WTC11 (cell line): Measurements from ENCODE around the gene CLTB. TPM values are rescaled to one million over a fixed set of nuclear protein-coding genes. Genes with fewer than 3 reads are reported as not detected.

Experiments
- ATF1 ChIP-seq: sonication (generic); formaldehyde crosslinking; IDR thresholded peaks from 2 replicates; pipeline ENCODE4 v1.8.1; 2023; ENCODE audit warnings: mild to moderate bottlenecking, moderate library complexity, missing genetic modification reagents
- CREB1 ChIP-seq: sonication (generic); formaldehyde crosslinking; IDR thresholded peaks from 2 replicates; pipeline ENCODE4 v1.8.0; 2023; ENCODE audit warnings: mild to moderate bottlenecking, missing genetic modification reagents
- ETV6 ChIP-seq: sonication (generic); formaldehyde crosslinking; IDR thresholded peaks from 2 replicates; pipeline ENCODE4 v1.8.1; 2022; ENCODE audit warnings: mild to moderate bottlenecking, missing genetic modification reagents
- FOXK1 ChIP-seq: sonication (generic); formaldehyde crosslinking; IDR thresholded peaks from 2 replicates; pipeline ENCODE4 v1.8.0; 2022; ENCODE audit warnings: mild to moderate bottlenecking, moderate library complexity, missing genetic modification reagents
- HMGA2 ChIP-seq: fragments of 250-450 bp; sonication (Bioruptor Pico); IDR thresholded peaks from 2 replicates; pipeline ENCODE4 v1.4.0; 2021; ENCODE audit warnings: mild to moderate bottlenecking, moderate library complexity
- JAZF1 ChIP-seq: fragments of 250-450 bp; sonication (Bioruptor Pico); IDR thresholded peaks from 2 replicates; pipeline ENCODE4 v1.9.0; 2021; ENCODE audit warnings: moderate library complexity, mild to moderate bottlenecking, inconsistent platforms
- NFE2L1 ChIP-seq: sonication (generic); formaldehyde crosslinking; IDR thresholded peaks from 2 replicates; pipeline ENCODE4 v1.8.1; 2023; ENCODE audit warnings: missing genetic modification reagents
- NR3C1 ChIP-seq: sonication (generic); formaldehyde crosslinking; conservative IDR thresholded peaks from 2 replicates; pipeline ENCODE4 v1.8.1; 2023; ENCODE audit warnings: low read depth, mild to moderate bottlenecking, missing genetic modification reagents
- SMAD3 ChIP-seq: sonication (generic); formaldehyde crosslinking; IDR thresholded peaks from 2 replicates; pipeline ENCODE4 v1.8.0; 2022; ENCODE audit warnings: missing genetic modification reagents, mild to moderate bottlenecking, borderline replicate concordance
- SMAD4 ChIP-seq: sonication (generic); formaldehyde crosslinking; IDR thresholded peaks from 2 replicates; pipeline ENCODE4 v1.8.0; 2022; ENCODE audit warnings: mild to moderate bottlenecking, missing genetic modification reagents
- SOX15 ChIP-seq: fragments of 250-450 bp; sonication (Bioruptor Pico); IDR thresholded peaks from 2 replicates; pipeline ENCODE4 v1.9.0; 2021; ENCODE audit warnings: mild to moderate bottlenecking
- SP1 ChIP-seq: sonication (generic); formaldehyde crosslinking; conservative IDR thresholded peaks from 2 replicates; pipeline ENCODE4 v1.8.1; 2022; ENCODE audit warnings: missing genetic modification reagents
- TEAD1 ChIP-seq: sonication (generic); formaldehyde crosslinking; IDR thresholded peaks from 2 replicates; pipeline ENCODE4 v1.8.0; 2022; ENCODE audit warnings: mild to moderate bottlenecking, missing genetic modification reagents
- ZNF138 ChIP-seq: sonication (generic); formaldehyde crosslinking; conservative IDR thresholded peaks from 2 replicates; pipeline ENCODE4 v1.8.1; 2022; ENCODE audit warnings: mild to moderate bottlenecking, moderate library complexity, missing genetic modification reagents
- ZNF232 ChIP-seq: sonication (generic); formaldehyde crosslinking; IDR thresholded peaks from 2 replicates; pipeline ENCODE4 v1.8.0; 2022; ENCODE audit warnings: mild to moderate bottlenecking, missing genetic modification reagents
- ZNF416 ChIP-seq: fragments of 250-450 bp; sonication (Bioruptor Pico); IDR thresholded peaks from 2 replicates; pipeline ENCODE4 v1.9.0; 2021; ENCODE audit warnings: mild to moderate bottlenecking, inconsistent platforms
- total RNA-seq: library from RNA; stranded (reverse); gene quantifications from 3 replicates; pipeline ENCODE4 v1.2.3, GENCODE V29; 2021
- TF ChIP-seq, protein P1 (sequence below): sonication (generic); formaldehyde crosslinking; IDR thresholded peaks from 2 replicates; pipeline ENCODE4 v1.8.1; 2023; ENCODE audit warnings: mild to moderate bottlenecking, missing genetic modification reagents, borderline replicate concordance
- TF ChIP-seq, protein P2 (sequence below): fragments of 250-450 bp; sonication (Bioruptor Pico); IDR thresholded peaks from 2 replicates; pipeline ENCODE4 v1.9.0; 2021; ENCODE audit warnings: mild to moderate bottlenecking
- TF ChIP-seq, protein P3 (sequence below): sonication (generic); formaldehyde crosslinking; conservative IDR thresholded peaks from 2 replicates; pipeline ENCODE4 v1.8.1; 2022; ENCODE audit warnings: mild to moderate bottlenecking, missing genetic modification reagents
- TF ChIP-seq, protein P4 (sequence below): sonication (generic); formaldehyde crosslinking; IDR thresholded peaks from 2 replicates; pipeline ENCODE4 v1.8.1; 2022; ENCODE audit warnings: low read depth, missing genetic modification reagents, borderline replicate concordance
- TF ChIP-seq, protein P5 (sequence below): sonication (generic); formaldehyde crosslinking; IDR thresholded peaks from 2 replicates; pipeline ENCODE4 v1.8.0; 2023; ENCODE audit warnings: mild to moderate bottlenecking, missing genetic modification reagents
- TF ChIP-seq, protein P6 (sequence below): sonication (generic); formaldehyde crosslinking; IDR thresholded peaks from 2 replicates; pipeline ENCODE4 v1.8.0; 2023; ENCODE audit warnings: missing genetic modification reagents
- TF ChIP-seq, protein P7 (sequence below): sonication (generic); formaldehyde crosslinking; IDR thresholded peaks from 2 replicates; pipeline ENCODE4 v1.8.1; 2023; ENCODE audit warnings: mild to moderate bottlenecking, missing genetic modification reagents, moderate library complexity
- TF ChIP-seq, protein P8 (sequence below): sonication (generic); formaldehyde crosslinking; IDR thresholded peaks from 2 replicates; pipeline ENCODE4 v1.8.0; 2022; ENCODE audit warnings: mild to moderate bottlenecking, missing genetic modification reagents
- TF ChIP-seq, protein P9 (sequence below): fragments of 250-450 bp; sonication (Bioruptor Pico); conservative IDR thresholded peaks from 2 replicates; pipeline ENCODE4 v1.9.0; 2021; ENCODE audit warnings: mild to moderate bottlenecking

The CLTB gene
- total RNA-seq, 1 experiment from 2014 or later = 33.8 TPM

DNA sequence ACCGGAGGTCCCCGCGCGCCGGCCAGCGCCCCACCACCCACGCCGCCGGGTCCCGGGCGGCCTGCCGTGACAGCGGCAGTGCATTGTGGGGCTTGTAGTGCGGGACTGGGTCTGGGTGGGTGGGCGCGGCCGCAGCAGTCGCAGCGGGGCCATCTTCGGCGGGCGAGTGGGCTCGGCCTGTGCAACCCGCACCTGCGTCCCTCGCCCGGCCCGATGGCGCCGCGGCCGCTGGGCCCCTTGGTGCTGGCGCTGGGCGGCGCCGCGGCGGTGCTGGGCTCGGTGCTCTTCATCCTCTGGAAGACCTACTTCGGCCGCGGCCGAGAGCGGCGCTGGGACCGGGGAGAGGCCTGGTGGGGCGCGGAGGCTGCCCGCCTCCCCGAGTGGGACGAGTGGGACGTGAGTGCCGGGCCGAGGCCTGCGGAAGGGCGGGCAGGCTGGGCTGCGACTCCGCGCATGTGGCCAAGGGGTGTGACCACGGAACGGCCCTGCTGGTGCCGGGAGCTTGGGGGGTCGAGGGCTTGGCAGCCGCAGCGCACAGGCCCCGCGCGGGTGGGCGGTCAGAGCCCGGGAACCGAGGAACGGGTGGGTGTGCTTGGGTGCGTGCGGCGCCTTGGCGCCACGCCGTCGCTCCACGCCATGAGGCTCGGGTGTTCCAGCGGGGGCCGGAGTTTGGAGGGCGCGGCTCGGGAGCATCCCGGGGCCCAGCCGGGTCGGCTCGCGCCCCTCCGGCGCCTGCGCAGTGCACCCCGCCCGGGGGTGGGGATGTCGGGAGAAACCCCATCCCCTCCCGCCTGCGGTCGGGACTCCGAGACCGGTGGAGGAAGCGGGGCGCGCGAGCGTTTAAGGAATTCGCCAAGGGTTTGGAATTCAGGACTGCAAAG is 50.7 kb downstream of the CLTB start, which contains the start of gene ARL10 (continued):
- TF ChIP-seq, protein P1, sequence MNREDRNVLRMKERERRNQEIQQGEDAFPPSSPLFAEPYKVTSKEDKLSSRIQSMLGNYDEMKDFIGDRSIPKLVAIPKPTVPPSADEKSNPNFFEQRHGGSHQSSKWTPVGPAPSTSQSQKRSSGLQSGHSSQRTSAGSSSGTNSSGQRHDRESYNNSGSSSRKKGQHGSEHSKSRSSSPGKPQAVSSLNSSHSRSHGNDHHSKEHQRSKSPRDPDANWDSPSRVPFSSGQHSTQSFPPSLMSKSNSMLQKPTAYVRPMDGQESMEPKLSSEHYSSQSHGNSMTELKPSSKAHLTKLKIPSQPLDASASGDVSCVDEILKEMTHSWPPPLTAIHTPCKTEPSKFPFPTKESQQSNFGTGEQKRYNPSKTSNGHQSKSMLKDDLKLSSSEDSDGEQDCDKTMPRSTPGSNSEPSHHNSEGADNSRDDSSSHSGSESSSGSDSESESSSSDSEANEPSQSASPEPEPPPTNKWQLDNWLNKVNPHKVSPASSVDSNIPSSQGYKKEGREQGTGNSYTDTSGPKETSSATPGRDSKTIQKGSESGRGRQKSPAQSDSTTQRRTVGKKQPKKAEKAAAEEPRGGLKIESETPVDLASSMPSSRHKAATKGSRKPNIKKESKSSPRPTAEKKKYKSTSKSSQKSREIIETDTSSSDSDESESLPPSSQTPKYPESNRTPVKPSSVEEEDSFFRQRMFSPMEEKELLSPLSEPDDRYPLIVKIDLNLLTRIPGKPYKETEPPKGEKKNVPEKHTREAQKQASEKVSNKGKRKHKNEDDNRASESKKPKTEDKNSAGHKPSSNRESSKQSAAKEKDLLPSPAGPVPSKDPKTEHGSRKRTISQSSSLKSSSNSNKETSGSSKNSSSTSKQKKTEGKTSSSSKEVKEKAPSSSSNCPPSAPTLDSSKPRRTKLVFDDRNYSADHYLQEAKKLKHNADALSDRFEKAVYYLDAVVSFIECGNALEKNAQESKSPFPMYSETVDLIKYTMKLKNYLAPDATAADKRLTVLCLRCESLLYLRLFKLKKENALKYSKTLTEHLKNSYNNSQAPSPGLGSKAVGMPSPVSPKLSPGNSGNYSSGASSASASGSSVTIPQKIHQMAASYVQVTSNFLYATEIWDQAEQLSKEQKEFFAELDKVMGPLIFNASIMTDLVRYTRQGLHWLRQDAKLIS (CRISPR knock-in tag) = no peak
- no peak for TF ChIP-seq JAZF1
- TF ChIP-seq, protein P2, sequence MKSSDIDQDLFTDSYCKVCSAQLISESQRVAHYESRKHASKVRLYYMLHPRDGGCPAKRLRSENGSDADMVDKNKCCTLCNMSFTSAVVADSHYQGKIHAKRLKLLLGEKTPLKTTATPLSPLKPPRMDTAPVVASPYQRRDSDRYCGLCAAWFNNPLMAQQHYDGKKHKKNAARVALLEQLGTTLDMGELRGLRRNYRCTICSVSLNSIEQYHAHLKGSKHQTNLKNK (CRISPR knock-in tag) = no peak
- TF ChIP-seq, protein P3, sequence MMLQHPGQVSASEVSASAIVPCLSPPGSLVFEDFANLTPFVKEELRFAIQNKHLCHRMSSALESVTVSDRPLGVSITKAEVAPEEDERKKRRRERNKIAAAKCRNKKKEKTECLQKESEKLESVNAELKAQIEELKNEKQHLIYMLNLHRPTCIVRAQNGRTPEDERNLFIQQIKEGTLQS = no peak
- TF ChIP-seq, protein P4, sequence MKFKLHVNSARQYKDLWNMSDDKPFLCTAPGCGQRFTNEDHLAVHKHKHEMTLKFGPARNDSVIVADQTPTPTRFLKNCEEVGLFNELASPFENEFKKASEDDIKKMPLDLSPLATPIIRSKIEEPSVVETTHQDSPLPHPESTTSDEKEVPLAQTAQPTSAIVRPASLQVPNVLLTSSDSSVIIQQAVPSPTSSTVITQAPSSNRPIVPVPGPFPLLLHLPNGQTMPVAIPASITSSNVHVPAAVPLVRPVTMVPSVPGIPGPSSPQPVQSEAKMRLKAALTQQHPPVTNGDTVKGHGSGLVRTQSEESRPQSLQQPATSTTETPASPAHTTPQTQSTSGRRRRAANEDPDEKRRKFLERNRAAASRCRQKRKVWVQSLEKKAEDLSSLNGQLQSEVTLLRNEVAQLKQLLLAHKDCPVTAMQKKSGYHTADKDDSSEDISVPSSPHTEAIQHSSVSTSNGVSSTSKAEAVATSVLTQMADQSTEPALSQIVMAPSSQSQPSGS (CRISPR knock-in tag) = no peak
- TF ChIP-seq CREB1 (CRISPR knock-in tag) = peak; percentile 55; the same call in 1 of the 2 replicates
- TF ChIP-seq, protein P5, sequence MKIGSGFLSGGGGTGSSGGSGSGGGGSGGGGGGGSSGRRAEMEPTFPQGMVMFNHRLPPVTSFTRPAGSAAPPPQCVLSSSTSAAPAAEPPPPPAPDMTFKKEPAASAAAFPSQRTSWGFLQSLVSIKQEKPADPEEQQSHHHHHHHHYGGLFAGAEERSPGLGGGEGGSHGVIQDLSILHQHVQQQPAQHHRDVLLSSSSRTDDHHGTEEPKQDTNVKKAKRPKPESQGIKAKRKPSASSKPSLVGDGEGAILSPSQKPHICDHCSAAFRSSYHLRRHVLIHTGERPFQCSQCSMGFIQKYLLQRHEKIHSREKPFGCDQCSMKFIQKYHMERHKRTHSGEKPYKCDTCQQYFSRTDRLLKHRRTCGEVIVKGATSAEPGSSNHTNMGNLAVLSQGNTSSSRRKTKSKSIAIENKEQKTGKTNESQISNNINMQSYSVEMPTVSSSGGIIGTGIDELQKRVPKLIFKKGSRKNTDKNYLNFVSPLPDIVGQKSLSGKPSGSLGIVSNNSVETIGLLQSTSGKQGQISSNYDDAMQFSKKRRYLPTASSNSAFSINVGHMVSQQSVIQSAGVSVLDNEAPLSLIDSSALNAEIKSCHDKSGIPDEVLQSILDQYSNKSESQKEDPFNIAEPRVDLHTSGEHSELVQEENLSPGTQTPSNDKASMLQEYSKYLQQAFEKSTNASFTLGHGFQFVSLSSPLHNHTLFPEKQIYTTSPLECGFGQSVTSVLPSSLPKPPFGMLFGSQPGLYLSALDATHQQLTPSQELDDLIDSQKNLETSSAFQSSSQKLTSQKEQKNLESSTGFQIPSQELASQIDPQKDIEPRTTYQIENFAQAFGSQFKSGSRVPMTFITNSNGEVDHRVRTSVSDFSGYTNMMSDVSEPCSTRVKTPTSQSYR = no peak
- 0 out of 2 replicates have a peak, but pooled peaks have one; percentile 42 for TF ChIP-seq ZNF138 (CRISPR knock-in tag)
- TF ChIP-seq ETV6 (CRISPR knock-in tag) = peak; percentile 68
- TF ChIP-seq, protein P6, sequence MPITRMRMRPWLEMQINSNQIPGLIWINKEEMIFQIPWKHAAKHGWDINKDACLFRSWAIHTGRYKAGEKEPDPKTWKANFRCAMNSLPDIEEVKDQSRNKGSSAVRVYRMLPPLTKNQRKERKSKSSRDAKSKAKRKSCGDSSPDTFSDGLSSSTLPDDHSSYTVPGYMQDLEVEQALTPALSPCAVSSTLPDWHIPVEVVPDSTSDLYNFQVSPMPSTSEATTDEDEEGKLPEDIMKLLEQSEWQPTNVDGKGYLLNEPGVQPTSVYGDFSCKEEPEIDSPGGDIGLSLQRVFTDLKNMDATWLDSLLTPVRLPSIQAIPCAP (CRISPR knock-in tag) = peak; percentile 89
- TF ChIP-seq ATF1 (CRISPR knock-in tag) = no peak
- peak; percentile 80; the same call in 1 of the 2 replicates for TF ChIP-seq TEAD1
- TF ChIP-seq SOX15 (CRISPR knock-in tag) = no peak
- no peak for TF ChIP-seq ZNF416 (CRISPR knock-in tag)
- TF ChIP-seq, protein P7, sequence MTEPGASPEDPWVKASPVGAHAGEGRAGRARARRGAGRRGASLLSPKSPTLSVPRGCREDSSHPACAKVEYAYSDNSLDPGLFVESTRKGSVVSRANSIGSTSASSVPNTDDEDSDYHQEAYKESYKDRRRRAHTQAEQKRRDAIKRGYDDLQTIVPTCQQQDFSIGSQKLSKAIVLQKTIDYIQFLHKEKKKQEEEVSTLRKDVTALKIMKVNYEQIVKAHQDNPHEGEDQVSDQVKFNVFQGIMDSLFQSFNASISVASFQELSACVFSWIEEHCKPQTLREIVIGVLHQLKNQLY (CRISPR knock-in tag) = no peak
- TF ChIP-seq ZNF232 (CRISPR knock-in tag) = peak; percentile 86
- TF ChIP-seq NR3C1 (CRISPR knock-in tag) = no peak
- no peak for TF ChIP-seq HMGA2
- TF ChIP-seq, protein P8, sequence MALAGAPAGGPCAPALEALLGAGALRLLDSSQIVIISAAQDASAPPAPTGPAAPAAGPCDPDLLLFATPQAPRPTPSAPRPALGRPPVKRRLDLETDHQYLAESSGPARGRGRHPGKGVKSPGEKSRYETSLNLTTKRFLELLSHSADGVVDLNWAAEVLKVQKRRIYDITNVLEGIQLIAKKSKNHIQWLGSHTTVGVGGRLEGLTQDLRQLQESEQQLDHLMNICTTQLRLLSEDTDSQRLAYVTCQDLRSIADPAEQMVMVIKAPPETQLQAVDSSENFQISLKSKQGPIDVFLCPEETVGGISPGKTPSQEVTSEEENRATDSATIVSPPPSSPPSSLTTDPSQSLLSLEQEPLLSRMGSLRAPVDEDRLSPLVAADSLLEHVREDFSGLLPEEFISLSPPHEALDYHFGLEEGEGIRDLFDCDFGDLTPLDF (CRISPR knock-in tag) = no peak
- no peak for TF ChIP-seq SMAD4 (CRISPR knock-in tag)
- TF ChIP-seq FOXK1 (CRISPR knock-in tag) = 0 out of 2 replicates have a peak, but pooled peaks have one; percentile 15
- 0 out of 2 replicates have a peak, but pooled peaks have one; percentile 39 for TF ChIP-seq NFE2L1 (CRISPR knock-in tag)
- TF ChIP-seq, protein P9, sequence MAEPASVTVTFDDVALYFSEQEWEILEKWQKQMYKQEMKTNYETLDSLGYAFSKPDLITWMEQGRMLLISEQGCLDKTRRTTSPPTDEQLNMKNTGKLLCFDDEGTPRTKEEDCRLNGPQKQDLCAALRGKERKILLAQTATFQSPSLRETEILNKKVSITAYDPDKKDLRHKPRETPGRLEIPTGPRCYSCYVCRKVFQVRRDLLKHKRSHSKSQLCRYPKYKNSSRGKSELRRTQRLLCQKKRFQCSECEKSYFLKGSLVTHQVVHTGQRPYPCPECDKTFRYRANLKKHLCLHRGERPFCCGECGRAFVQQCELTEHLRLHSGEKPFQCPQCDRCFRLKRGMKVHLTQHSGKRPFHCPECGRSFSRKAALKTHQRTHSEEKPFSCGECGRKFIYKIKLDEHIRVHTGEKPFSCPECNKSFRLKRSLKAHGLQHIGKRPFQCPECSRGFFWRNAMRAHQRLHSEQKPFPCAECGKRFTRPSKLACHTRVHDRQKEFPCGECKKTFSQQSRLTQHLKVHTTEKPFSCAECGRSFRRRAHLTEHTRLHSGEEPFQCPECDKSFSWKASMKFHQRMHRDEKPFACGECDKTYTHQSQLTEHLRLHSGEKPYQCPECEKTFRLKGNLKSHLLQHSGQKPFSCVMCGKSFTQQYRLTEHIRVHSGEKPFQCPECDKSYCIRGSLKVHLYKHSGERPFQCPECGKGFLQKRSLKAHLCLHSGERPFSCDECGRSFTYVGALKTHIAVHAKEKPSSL (CRISPR knock-in tag) = no peak
- TF ChIP-seq SP1 (CRISPR knock-in tag) = peak; percentile 58
- TF ChIP-seq SMAD3 (CRISPR knock-in tag) = peak; percentile 90
